Left colon (tissue), 2 donors: ENCODE measurements around the gene PLEKHH2. TPM values are rescaled to one million over a fixed set of nuclear protein-coding genes. Genes with fewer than 3 reads are reported as not detected.
"Not testable (repeated sequence)": the region's sequence is repeated elsewhere in the genome, so short reads cannot be mapped to it uniquely, and the experiment has no call there.

Experiments
- ATAC-seq: fragments of 200-7000 bp; cut with Tn5 transposase; one replicate; pipeline ENCODE4 v1.9.1; 2020; ENCODE audit warnings: mild to moderate bottlenecking, moderate library complexity
- DNase-seq, 2 donors: peaks; one replicate each; pipeline ENCODE4 v3.0.0-alpha.2; 2020
- intact Hi-C, 2 donors: fragments of 100-400 bp; cut with DNase I in 1 of 2; cut with micrococcal nuclease in 1 of 2; formaldehyde crosslinking; loops; one replicate each; pipeline versions ENCODE4 v1.11.2 to v1.14.0; 2022; cut with DNase I, micrococcal nuclease
- long read RNA-seq: library from polyadenylated mRNA; unstranded; transcript quantifications from one replicate; pipeline ENCODE4 v2.0.0, GENCODE V29; 2021
- total RNA-seq, 2 donors: library from RNA; stranded (reverse); fragmentation: NEBNext Ultra II Directional; extraction: Animal tissue kit (Norgen Biotek cat#: 25700); gene quantifications; one replicate each; pipeline ENCODE4 v1.2.1, GENCODE V29; 2021
- donor health status: DM: no; HTN: no; CAD: no.
- donor health status: DM: yes; HTN: yes; CAD: no.

The PLEKHH2 gene
- 1 to 10 TPM; 3.9 to 8.3 TPM for total RNA-seq
- long read RNA-seq = 0 reads

DNA sequence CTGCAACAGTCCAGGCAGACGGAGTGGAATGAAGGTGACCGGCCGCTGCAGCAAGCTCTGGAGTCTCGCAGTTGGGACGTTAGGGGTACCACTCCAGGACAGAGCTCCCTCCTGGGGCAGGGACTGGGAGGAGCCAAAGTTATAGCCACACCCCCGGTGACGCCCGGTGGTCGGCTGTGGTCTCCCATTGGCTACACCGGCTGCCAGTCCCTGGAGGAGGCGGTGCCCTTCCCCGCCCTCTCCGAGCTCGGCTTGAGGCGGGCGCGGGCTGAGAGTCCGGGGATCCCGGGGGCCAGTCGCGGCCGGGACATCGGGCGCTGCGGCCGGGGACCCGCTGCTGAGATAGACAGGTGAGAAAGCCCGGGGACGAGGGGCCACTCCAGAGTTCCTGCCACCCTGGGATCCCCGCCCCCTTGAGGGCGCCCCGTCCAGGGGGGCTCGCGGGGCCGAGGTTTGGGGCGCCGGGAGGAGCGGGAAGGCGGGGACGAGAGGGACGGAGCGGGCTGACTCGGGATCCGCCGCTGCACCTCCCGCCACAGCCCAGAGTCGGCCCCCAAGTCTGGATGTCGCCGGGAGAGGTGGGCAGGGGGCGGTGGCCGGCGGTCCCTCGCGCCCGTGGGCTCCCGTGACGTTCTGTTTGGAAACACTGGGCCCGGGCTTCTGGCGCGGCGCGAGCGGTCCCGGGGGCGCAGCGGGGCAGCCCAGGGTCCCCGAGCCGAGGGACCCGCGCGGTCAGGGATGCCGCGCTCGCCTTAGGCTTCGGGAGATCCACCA lies at the start of gene PLEKHH2:
TSS of gene PLEKHH2 (plus strand) at position 231 of the 774 bp plus-strand sequence. CDS start 7,414 bp downstream, outside the sequence.
- intact Hi-C loops = no loop called here
- DNase-seq = peak; percentile 86 to 91
- ATAC-seq = peak; percentile 100

DNA sequence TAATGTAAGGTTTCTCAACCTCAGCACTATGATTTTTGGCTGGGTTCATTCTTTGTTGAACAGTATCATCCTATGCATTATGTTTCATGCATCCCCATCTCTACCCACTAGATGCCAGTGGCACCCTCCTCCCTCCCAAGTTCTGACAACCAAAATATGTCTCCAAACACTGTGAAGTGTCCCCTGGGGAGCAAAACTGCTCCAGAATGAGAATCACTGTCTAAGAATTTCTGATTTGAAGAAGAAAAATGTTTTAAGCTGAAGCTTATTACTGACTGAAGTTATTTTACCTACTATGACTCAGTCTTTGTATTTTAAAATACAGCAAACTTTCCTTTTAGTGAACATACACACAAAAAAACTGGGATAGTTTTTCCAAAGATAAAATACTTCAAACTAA lies 44.6 kb upstream of the PLEKHH2 start:
- no peak for DNase-seq
- ATAC-seq = no peak
- intact Hi-C loops = no loop called here

DNA sequence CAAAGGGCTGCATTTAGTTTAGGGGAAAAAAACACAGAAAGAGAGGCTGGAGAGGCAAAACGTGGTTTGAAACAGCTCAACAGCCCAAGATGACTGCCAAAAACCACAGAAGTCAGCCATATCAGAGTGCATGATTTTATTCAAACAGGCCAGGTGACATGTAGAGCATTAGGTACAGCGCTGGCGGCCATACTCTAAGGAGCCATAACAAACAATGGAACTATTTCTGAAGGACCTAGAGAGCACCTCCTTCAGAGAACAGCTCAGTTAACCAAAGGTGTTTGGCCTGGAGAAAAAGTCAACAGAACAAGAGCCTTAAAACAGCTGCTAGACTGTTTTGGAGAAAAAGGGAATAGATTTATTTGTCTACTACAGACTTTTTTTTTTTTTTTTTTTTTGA lies 43.8 kb upstream of the PLEKHH2 start:
- intact Hi-C loops = no loop called here
- ATAC-seq = no peak
- DNase-seq = no peak

DNA sequence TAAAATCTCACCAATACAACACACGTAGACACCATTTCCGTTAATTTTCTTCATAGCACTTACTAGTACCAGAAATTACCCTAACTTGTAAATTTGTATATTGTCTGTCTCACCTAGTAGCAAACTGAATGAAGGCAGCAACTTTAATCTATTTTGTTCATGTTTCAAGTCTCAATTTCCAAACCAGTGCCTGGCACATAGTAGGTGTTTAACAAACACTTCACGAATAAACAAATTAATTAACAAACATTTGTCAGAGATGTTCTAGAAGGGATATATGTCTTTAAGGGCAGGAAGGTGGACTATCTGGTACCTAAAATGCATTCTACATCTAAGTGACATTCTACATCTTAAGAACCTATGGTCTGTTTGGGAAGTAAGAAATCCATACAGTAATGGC lies 42.2 kb upstream of the PLEKHH2 start:
- ATAC-seq (no peak), DNase-seq (no peak)
- intact Hi-C loops = no loop called here

DNA sequence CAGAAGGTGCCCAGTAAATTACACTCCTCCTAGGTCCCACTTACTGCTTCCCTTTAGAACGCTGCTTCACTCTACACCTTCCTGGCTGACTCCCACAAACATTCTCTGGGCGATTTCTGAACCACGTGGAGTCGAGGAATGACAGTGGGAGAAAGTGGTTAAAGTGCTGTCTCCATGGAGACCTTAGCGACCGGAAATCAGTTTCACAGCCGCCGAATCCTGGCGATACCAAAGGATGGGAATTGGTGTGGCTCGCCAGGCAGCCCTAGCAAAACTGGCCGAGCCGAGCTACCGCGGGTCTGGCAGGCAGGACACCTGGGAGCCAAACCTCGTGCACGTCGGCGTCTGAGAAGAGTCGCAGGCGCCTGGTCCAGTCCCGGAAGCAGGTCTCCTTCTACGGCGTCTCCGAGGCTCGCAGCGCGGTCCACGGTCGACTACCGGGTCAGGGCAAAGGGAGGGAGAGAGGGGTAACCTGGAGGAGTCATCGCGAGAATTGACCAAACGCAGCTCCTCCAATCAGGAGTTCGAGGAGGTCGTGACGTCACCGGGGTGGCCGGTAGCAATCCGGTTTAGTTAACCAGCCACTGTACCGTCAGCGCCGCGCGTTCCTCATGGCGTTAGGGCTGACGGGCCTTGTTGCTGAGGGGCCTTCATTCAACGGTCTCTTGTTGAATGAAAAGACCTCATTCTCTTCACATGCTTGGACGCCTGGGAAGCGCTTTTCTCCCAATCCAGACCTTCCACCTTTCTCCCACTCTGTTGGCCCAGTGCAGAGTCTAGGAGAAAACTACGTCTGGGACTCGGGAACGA lies 41.3 kb upstream of the PLEKHH2 start, which contains the start of gene THADA:
TSS of gene THADA (minus strand) at position 436 of the 810 bp plus-strand sequence. CDS start 3,646 bp downstream, outside the sequence.
- DNase-seq (peak; percentile 99 to 100), ATAC-seq (peak; percentile 98)
- intact Hi-C loops = no loop called here

DNA sequence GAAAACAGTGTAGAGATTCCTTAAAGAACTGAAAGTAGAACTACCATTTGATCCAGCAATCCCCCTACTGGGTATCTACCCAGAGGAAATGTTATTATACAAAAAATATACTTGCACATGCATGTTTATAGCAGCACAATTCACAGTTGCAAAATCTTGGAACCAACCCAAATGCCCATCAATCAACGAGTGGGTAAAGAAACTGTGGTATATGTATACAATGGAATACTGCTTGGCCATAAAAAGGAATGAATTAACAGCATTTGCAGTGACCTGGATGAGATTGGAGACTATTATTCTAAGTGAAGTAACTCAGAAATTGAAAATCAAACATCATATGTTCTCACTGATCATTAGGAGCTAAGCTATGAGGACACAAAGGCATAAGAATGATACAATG lies 36.5 kb upstream of the PLEKHH2 start:
- DNase-seq, intact Hi-C loops, ATAC-seq: not testable (repeated sequence)

DNA sequence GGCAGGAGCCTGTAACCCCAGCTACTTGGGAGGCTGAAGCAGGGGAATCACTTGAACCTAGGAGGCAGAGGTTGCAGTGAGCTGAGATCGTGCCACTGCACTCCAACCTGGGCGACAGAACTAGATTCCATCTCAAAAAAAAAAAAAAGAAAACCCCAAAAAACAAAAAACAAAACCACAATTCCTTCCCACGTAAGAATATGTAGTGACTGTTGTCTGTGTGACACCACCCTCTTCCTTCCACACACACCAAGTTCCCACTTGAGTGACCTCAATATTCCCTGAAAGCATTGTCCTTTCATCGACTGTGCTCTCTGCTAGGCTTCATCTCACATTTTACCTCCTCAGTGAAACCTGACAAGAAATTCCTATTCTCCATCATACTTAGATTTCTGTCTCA lies 32.4 kb upstream of the PLEKHH2 start:
- intact Hi-C loops = no loop called here
- ATAC-seq = no peak
- DNase-seq = no peak

DNA sequence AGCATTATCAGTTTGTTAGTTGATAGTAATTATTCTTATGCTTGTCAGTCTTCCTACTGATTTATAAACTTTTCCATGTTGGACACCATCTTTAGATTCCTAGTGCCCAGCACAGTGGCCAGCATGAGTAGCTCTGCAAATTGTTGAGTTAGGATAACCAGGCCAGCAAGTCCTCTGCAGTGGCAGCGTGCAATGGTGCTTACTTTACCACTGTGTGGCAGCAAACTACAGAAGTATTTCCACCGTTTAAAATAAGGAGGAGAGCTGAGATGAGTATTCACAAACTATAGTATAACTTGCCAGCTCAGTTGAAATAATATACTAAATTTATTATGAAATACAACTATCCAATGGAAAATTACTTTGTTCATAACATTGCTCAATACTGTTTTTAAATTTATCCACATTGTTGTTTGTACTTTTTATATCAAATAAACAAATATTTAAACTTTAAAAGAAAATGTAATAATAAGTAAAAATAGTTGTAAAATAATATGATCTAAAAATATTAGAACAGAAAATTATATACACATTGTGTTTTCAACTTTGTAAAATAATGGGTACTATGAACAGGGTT lies 31.9 kb upstream of the PLEKHH2 start:
- ATAC-seq = peak; percentile 55
- intact Hi-C loops = no loop called here

DNA sequence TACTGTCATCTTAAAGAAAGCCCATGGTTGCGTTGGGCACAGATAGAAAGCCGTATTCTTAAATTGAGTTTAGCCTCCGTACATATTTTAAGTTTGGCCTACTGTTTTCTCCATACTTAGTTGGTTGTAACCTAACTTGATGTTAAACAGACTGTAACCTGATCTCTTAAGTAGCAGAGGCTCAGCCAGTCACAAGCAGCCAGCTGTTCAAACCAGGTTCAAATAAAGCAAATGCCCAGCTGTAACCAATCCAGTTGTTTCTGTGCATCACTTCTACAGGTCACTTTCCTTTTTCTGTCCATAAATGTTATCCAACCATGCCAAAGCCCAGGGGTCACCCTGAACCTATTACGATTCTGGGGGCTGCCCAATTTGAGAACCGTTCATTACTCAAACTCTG lies 31.2 kb upstream of the PLEKHH2 start:
- ATAC-seq (no peak), DNase-seq (no peak)
- intact Hi-C loops = no loop called here

More for the DNA sequence above, 31.9 kb upstream of the PLEKHH2 start:
- no peak for DNase-seq

DNA sequence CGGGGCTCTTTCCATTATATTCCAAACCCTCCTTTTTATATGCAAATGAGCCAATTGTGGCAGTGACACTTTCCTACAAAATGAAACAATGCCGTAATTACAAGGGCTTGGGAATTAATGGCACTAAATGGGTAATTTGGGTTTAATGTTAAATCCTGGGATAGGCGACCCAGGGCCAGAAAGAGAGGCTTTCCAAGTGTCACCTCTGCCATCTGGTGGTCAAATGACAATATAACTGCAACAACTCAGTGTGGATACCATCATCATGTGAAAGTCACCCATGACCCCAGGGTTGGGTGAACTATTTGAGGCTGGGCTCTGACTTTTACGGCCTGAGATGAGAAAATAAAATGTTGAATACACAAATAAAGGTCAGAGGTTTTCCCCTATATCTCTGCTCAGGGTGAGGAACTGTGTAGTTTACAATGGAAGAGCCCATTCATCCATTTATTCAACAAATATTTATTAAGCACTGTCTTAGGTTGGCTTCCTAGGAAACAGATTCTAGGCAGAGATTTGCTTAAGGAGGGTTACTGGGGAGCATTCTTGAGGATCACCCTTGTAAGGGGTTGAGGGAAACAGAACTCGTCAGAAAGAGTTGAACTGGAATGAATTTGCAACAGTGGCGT lies 27.7 kb upstream of the PLEKHH2 start:
- intact Hi-C loops = no loop called here
- peak; percentile 80 for ATAC-seq
- peak in 1 of 2 donors; percentile 19 for DNase-seq

DNA sequence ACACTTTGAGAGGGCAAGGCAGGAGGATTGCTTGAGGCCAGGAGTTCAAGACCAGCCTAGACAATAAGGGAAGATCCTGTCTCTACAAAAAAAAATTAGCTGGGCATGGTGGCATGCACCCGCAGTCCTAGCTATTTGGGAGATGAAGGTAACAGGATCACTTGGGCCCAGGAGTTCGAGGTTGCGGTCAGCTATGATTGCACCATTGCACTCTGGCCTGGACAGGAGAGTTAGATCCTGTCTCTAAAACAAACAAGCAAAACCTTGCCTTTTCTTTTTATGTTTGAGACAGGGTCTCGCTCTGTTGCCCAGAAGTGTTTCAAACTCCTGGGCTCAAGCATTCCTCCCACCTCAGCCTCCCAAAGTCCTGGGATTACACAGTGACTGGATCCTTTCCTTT lies 26.7 kb upstream of the PLEKHH2 start:
- no peak for DNase-seq
- intact Hi-C loops = loop anchor here in 1 of 2 donors (10.0 kb wide), 1 partner anchor 284 kb away; no protein-coding TSS in a partner anchor
- ATAC-seq = no peak

DNA sequence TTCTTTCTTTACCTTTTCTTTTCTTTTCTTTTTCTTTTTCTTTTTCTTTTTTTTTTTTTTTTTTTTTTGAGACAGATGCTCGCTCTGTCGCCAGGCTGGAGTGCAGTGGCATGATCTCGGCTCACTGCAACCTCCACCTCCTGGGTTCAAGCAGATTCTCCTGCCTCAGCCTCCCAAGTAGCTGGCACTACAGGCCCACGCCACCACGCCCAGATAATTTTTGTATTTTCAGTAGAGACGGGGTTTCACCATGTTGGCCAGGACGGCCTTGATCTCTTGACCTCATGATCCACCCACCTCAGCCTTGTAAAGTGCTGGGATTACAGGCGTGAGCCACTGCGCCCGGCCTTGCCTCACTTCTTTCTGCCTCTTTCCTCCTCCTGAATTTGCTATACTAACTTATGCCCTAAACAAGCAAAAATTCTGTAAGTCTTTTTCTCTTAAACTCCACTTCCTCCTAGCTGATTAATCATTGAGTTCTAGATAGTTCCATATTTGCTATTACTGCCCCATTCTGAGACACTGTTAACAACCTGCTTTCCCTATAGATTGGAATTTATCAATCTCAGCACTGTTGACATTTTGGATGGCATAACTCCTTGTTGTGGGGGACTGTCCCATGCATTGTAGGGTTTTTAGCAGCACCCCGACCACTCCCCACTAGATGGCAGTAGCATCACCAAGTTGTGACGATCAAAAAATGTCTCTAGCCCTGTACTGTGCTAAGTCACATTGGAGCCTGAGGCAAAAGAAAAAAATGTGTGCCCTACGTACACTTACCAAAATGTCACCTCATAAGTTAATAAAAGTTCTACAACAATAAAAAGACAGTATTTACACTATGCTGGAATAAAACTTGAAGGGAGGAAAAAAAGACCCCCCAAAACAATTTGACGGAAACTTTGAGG lies 24.8 kb upstream of the PLEKHH2 start:
- intact Hi-C loops = loop anchor here in 1 of 2 donors (10.0 kb wide), 1 partner anchor 283 kb away; no protein-coding TSS in a partner anchor
- ATAC-seq (peak; percentile 88), DNase-seq (peak; percentile 44 to 77)

DNA sequence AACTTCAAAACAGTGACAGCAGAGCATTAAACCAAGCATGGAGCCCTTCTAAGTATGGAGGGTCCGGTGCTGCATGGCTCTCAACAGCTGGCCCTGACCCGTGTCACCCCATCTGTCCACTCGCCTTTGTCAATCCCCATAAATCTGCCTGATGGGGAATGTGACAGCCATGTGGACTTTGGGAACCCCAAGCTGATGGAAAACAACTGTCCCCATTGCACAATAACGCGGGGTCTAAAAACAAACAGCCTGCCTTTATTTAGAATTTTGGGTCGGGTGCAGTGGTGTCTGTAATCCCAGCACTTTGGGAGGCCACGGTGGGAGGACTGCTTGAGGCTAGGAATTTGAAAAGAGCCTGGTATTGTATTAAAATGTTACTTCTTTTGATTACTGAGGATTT lies 24.1 kb upstream of the PLEKHH2 start:
- intact Hi-C loops = loop anchor here in 1 of 2 donors (10.0 kb wide), 1 partner anchor 282 kb away; no protein-coding TSS in a partner anchor
- ATAC-seq (no peak), DNase-seq (no peak)

DNA sequence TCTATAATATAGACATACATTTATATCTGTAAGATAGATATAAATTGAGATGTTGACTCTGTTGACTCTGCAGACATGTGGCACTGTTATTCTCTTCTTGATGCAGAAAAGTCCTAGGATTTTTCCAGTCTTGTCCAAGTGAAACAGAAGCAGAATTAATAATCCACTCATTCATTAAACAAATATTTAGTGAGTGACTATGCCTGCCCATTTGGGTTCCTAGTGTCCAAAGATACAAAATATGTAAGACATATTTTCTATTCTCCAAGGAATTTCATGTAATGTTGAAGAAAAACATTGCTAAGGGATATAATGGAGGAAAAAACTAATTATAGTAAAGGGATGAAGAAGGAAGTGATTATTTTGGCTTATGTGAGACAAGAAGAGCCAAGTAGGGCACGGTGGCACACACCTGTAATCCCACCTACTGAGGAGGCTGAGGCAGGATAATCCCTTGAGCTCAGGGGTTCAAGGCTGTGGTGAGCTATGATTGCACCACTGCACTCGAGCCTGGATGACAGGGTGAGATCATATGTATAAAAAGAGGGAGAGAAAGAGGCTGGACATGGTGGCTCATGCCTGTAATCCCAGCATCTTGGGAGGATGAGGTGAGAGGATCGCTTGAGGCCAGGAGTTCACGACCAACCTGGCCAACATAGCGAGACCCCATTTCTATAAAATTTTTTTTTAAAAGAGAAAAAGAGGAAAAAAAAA lies 19.9 kb upstream of the PLEKHH2 start:
- DNase-seq (no peak), ATAC-seq (no peak)
- intact Hi-C loops = loop anchor here in 1 of 2 donors (10.0 kb wide), 1 partner anchor 278 kb away; no protein-coding TSS in a partner anchor

DNA sequence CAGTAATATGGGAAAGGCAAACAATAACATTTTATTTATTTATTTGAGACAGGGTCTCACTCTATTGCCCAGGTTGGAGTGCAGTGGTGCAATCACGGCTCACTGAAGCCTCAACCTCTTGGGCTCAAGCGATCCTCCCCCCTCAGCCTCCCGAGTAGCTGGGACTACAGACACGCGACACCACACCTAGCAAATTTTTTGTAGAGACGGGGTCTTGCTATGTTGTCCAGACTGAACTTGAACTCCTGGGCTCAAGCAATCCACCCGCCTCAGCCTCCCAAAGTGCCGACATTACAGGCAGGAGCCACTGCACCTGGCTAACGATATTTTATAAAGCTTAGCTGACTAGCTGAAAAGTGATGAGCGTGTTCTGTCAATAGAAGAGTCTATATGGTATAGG lies 17.5 kb upstream of the PLEKHH2 start:
- ATAC-seq (no peak), DNase-seq (no peak)
- intact Hi-C loops = loop anchor here in 1 of 2 donors (10.0 kb wide), 1 partner anchor 275 kb away; no protein-coding TSS in a partner anchor

DNA sequence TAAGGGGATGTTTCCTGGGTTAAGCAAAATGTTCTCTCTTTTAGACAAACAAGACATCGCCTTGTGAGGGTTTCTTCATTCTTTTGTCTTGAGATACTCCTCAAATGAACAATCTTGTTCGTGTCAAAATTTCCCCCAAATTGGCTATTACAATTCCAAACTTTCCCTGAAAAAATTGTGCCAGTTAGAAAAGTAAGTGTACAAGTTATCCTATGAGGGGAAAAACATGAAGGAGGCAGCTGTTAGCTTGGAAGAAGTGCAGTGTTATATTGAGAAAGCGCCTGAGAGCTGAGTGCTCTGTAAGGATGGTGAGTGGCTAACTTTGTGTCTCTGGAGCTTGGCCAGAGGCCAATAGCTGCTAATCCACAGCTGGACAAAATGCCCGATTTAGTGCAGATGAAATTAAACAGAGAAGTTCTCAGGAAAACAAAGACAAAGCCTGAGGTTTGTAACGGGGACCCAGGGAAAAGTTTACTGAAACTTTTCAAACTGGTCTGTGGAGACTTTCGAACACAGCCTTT lies 14.1 kb upstream of the PLEKHH2 start:
- ATAC-seq = no peak
- intact Hi-C loops = no loop called here

More for the DNA sequence above, 14.1 kb upstream of the PLEKHH2 start:
- DNase-seq = peak in 1 of 2 donors; percentile 16
